T47D (cell line): Measurements from ENCODE around the gene NTNG1.
"Not testable (repeated sequence)": the region's sequence is repeated elsewhere in the genome, so short reads cannot be mapped to it uniquely, and the experiment has no call there.

ENCODE experiments used
- DNase-seq, 2 experiments: peaks; one replicate each; pipeline versions ENCODE4 v3.0.0 to v3.0.0-alpha.2; 2011 to 2012; ENCODE audit warnings: low read depth in 1 of 2, low spot score in 1 of 2
- JUND ChIP-seq: IDR thresholded peaks from 2 replicates; pipeline ENCODE4 v1.6.1; 2012; ENCODE audit warnings: low read depth
- in situ Hi-C: cut with HindIII; loops from 2 replicates; pipeline ENCODE4 v1.10.0; 2016; ENCODE audit warnings: low sequenced_read_pairs, low pct_unique_long_range_greater_than_20kb

NTNG1 gene

DNA sequence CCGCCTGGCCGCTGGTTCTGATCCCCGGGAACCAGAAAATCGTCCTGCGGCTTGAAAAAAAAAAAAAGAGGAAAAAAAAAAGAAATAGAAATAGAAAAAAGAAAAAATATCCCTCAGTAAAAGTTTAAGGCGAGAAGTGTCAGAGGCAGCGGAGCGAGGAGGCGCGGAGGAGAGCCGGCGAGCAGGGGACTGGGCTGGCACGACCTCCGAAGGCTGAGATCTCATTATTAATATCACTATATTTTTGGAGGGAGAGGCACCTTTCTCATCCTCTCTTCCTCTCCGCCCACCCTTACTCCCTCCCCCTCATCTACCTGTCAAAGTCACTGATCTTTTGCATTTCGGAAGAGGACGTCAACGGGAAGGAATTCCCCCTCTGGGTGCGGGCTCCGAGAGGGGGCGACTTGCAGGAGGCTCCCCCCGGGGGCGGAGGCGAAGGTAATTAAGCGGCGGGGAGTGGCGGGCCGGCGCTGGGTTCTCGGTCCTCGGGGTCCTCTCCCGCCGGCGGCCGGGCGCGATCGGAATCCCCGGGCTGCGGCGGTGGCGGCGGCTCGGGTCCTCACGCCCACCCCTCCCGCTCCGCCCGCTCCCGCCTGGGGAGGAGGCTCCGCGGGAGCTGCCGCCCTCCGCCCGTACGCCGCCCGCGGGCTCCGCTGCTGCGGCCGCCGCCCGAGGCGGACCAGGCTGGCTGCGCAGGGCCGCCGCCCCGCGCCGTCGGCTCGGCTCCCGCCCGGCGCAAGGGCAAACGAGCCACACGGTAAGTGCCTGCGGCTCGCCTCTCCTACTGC, at the start of gene NTNG1:
Gene NTNG1, plus strand, starts transcription at position 337 of the 788 bp plus-strand sequence.
- TF ChIP-seq JUND = no peak
- DNase-seq = no peak
- in situ Hi-C loops = no loop called here

- in situ Hi-C loops = no loop called here
- no peak for DNase-seq
- no peak for TF ChIP-seq JUND
Observed at GRCh38 chr1:107091418-107091817, 49.4 kb upstream of the NTNG1 start.

- DNase-seq, in situ Hi-C loops: not testable (repeated sequence)
Observed at GRCh38 chr1:107093395-107093794, 47.4 kb upstream of the NTNG1 start.

GRCh38 chr1:107095647-107096046, 45.2 kb upstream of the NTNG1 start:
- DNase-seq = no peak

GRCh38 chr1:107096690-107097089, 44.1 kb upstream of the NTNG1 start:
- TF ChIP-seq JUND = no peak
- in situ Hi-C loops = no loop called here
- no peak for DNase-seq

More at GRCh38 chr1:107095647-107096046, 45.2 kb upstream of the NTNG1 start:
- in situ Hi-C loops = no loop called here
- no peak for TF ChIP-seq JUND

DNA sequence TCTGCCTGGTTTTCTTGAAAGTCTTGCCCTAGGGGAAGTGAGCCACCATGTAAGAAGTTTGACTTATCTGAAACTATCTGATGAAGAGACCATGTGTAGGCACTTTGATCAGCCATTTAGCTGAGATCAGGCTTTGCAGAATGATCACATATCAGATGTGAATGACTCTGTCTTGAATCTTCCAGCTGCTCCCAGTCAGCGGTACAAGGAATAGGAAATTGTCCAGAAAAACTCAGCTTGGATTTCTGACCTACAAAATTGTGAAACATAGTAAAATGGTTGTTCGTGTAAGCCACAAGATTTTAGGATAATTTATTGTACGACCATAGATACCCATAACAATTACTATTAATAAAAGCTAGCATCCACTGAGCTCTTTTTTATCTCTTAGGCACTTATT, 41.9 kb upstream of the NTNG1 start:
- TF ChIP-seq JUND = no peak
- DNase-seq = no peak
- in situ Hi-C loops = no loop called here

DNA sequence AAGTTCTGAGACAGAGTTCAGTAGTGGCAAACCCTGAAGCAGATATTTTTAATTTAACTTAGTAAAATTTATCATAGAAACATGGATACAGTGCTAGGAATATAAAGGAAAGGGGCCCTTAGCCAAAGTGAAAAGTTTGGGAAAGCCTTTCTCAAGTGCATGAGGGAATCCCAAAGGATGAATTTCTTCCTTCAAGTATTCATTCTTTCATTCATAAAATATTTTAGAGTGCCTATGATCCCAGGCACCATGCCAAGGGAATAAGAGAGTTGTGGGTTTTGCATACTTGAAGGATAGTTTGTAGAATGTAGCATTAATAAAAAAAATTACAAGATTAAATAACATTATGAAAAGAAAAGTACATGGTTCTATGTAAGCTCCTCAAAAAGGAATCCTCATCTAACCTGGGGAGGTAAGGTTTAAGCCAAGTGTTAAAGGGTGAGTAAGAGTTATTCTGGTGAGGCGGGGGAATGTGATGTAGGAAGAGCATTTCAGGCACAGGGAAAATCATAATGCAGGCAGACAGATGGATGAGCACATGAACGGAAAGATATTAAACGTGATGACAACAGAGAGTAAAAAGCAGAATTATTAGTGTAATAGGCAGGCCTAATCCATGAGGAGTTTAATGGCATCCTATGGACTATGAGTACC, 40.4 kb upstream of the NTNG1 start:
- TF ChIP-seq JUND = no peak
- in situ Hi-C loops = no loop called here
- DNase-seq = no peak

- in situ Hi-C loops = no loop called here
- no peak for TF ChIP-seq JUND
- DNase-seq = no peak
Observed at GRCh38 chr1:107105914-107106313, 34.9 kb upstream of the NTNG1 start.

GRCh38 chr1:107110326-107110725, 30.5 kb upstream of the NTNG1 start:
- in situ Hi-C loops = no loop called here
- no peak for DNase-seq

DNA sequence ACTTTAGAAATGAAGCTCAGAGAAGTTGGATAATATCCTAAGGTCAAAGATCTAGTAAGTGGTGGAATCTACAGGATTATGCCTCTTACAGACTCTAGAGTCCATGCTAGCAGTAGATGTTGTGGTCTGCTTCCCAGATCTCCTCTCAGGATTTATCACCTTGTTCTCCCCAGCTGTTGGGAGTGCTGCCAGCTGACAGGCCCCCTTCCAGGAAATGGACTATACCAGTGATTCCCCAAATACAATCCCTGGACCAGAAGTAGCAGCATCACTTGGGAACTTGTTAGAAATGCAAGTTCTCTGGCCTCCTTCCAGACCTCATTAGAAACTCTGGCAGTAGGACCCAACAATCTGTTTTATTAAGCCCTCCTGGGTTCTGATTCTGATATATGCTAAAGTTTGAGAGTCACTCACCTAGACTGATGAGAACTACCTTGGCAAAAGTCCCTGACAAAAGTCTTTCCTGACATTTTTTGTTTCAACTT, 24.5 kb upstream of the NTNG1 start:
- no peak for DNase-seq
- in situ Hi-C loops = no loop called here
- TF ChIP-seq JUND = no peak

More at GRCh38 chr1:107110326-107110725, 30.5 kb upstream of the NTNG1 start:
- no peak for TF ChIP-seq JUND

DNA sequence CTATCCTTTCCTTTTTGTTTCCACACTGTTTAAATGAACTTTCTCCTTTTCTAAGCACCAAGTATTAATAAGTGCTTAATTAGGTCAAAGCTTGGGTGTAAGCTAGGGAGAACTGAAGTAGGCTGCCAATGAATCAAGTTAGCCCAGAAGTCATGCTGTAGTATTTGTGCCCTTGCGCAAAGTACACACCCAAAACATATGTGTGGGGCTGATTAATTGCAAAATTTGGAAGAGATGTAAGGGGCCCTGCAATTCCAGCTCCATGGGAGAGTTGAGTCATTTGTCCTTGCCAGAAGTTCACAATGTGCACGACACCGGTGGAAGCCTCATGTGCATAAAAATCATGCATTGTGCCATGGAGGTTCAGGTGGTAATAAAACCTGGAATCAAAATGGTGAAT, 18.6 kb upstream of the NTNG1 start:
- in situ Hi-C loops = no loop called here
- no peak for DNase-seq
- no peak for TF ChIP-seq JUND

- in situ Hi-C loops = no loop called here
- DNase-seq = no peak
- TF ChIP-seq JUND = no peak
Observed at GRCh38 chr1:107123741-107124140, 17.1 kb upstream of the NTNG1 start.

- no peak for TF ChIP-seq JUND
- in situ Hi-C loops = no loop called here
- DNase-seq = no peak
Observed at GRCh38 chr1:107124694-107125093, 16.1 kb upstream of the NTNG1 start.
